H9 (cell line): ENCODE data around the gene SPATA6L. TPM values are rescaled to one million over a fixed set of nuclear protein-coding genes. Genes with fewer than 3 reads are reported as not detected.

Source experiments
- DNase-seq: peaks from one replicate; pipeline ENCODE4 v3.0.0-alpha.2; 2017
- H2AFZ ChIP-seq: one replicate; pipeline ENCODE4 v1.6.1; 2013; ENCODE audit warnings: mild to moderate bottlenecking, low read length, control low read depth, moderate library complexity
- H2AK5ac ChIP-seq: 2 replicates; pipeline ENCODE4 v1.6.1; 2013; ENCODE audit warnings: low read length, control low read depth, mixed read lengths; ENCODE audit not compliant: insufficient read length
- H2BK120ac ChIP-seq: one replicate; pipeline ENCODE4 v1.6.1; 2013; ENCODE audit warnings: low read depth, mild to moderate bottlenecking, low read length, control low read depth, inconsistent platforms; ENCODE audit not compliant: poor library complexity, severe bottlenecking
- H2BK12ac ChIP-seq: 2 replicates; pipeline ENCODE4 v1.6.1; 2013; ENCODE audit warnings: low read length, control low read depth, mixed read lengths, low read depth; ENCODE audit not compliant: insufficient read length
- H2BK15ac ChIP-seq: 2 replicates; pipeline ENCODE4 v1.6.1; 2013; ENCODE audit warnings: low read depth, low read length, control low read depth
- H2BK20ac ChIP-seq: one replicate; pipeline ENCODE4 v1.6.1; 2013; ENCODE audit warnings: low read depth, mild to moderate bottlenecking, low read length, control low read depth, inconsistent platforms; ENCODE audit not compliant: poor library complexity, severe bottlenecking
- H2BK5ac ChIP-seq: 2 replicates; pipeline ENCODE4 v1.6.1; 2013; ENCODE audit warnings: low read length, control low read depth, mixed read lengths; ENCODE audit not compliant: insufficient read length
- H3K14ac ChIP-seq: 2 replicates; pipeline ENCODE4 v1.6.1; 2013; ENCODE audit warnings: low read length, control low read depth; ENCODE audit not compliant: insufficient read depth
- H3K18ac ChIP-seq: 2 replicates; pipeline ENCODE4 v1.6.1; 2013; ENCODE audit warnings: low read depth, mild to moderate bottlenecking, mixed read lengths, low read length, control low read depth; ENCODE audit not compliant: insufficient read length
- H3K23ac ChIP-seq: 2 replicates; pipeline ENCODE4 v1.6.1; 2013; ENCODE audit warnings: low read length, control low read depth, mixed read lengths, low read depth; ENCODE audit not compliant: insufficient read length
- H3K23me2 ChIP-seq: 2 replicates; pipeline ENCODE4 v1.6.1; 2013; ENCODE audit warnings: low read depth, mild to moderate bottlenecking, mixed read lengths, low read length, control low read depth; ENCODE audit not compliant: insufficient read length, poor library complexity, severe bottlenecking
- H3K27ac ChIP-seq: 2 replicates; pipeline ENCODE4 v1.5.1; 2013; ENCODE audit warnings: low read length, control low read depth, mixed read lengths, low read depth; ENCODE audit not compliant: insufficient read length
- H3K27me3 ChIP-seq: 2 replicates; pipeline ENCODE4 v1.6.1; 2013; ENCODE audit warnings: low read length, control low read depth, inconsistent platforms; ENCODE audit not compliant: insufficient read depth
- H3K4ac ChIP-seq: 2 replicates; pipeline ENCODE4 v1.6.1; 2013; ENCODE audit warnings: low read depth, mild to moderate bottlenecking, control low read depth, inconsistent platforms, low read length, moderate library complexity
- H3K4me1 ChIP-seq: 2 replicates; pipeline ENCODE4 v1.6.1; 2013; ENCODE audit warnings: low read length, control low read depth, inconsistent platforms; ENCODE audit not compliant: insufficient read depth
- H3K4me2 ChIP-seq: 2 replicates; pipeline ENCODE4 v1.6.1; 2013; ENCODE audit warnings: low read length, control low read depth, mixed read lengths; ENCODE audit not compliant: insufficient read length, insufficient read depth
- H3K56ac ChIP-seq: 2 replicates; pipeline ENCODE4 v1.6.1; 2013; ENCODE audit warnings: low read depth, mild to moderate bottlenecking, mixed read lengths, low read length, control low read depth; ENCODE audit not compliant: insufficient read length
- H3K79me1 ChIP-seq: 2 replicates; pipeline ENCODE4 v1.6.1; 2013; ENCODE audit warnings: low read depth, mild to moderate bottlenecking, moderate library complexity, low read length, control low read depth, inconsistent platforms; ENCODE audit not compliant: insufficient read depth, poor library complexity, severe bottlenecking
- H3K79me2 ChIP-seq: 2 replicates; pipeline ENCODE4 v1.6.1; 2013; ENCODE audit warnings: low read length, control low read depth, inconsistent platforms; ENCODE audit not compliant: insufficient read depth
- H3K9ac ChIP-seq: 2 replicates; pipeline ENCODE4 v1.6.1; 2013; ENCODE audit warnings: low read length, control low read depth, mixed read lengths; ENCODE audit not compliant: insufficient read length; ENCODE audit errors: extremely low read depth
- H3K9me3 ChIP-seq: one replicate; pipeline ENCODE4 v1.6.1; 2013; ENCODE audit warnings: low read depth, low read length, inconsistent platforms; ENCODE audit not compliant: control insufficient read depth
- H3T11ph ChIP-seq: one replicate; pipeline ENCODE4 v1.6.1; 2013; ENCODE audit warnings: mild to moderate bottlenecking, low read length, control low read depth, inconsistent platforms
- H4K20me1 ChIP-seq: one replicate; pipeline ENCODE4 v1.6.1; 2013; ENCODE audit not compliant: control insufficient read depth, insufficient read length, insufficient read depth
- H4K5ac ChIP-seq: 2 replicates; pipeline ENCODE4 v1.6.1; 2013; ENCODE audit warnings: low read depth, mild to moderate bottlenecking, mixed read lengths, low read length, control low read depth; ENCODE audit not compliant: insufficient read length
- H4K8ac ChIP-seq: replicated peaks from 2 replicates; pipeline ENCODE4 v1.6.1; 2013; ENCODE audit warnings: low read length, control low read depth, mixed read lengths, low read depth; ENCODE audit not compliant: insufficient read length
- H4K91ac ChIP-seq: 2 replicates; pipeline ENCODE4 v1.6.1; 2013; ENCODE audit warnings: low read depth, mild to moderate bottlenecking, moderate library complexity, mixed read lengths, low read length, control low read depth; ENCODE audit not compliant: insufficient read length
- H3K27ac Mint-ChIP-seq, 3 experiments: 2 replicates in 2 of 3; 3 replicates in 1 of 3; pipeline ENCODE4 v1.8.0; 2020 to 2021; ENCODE audit warnings: mixed read lengths in 3 of 3, mild to moderate bottlenecking in 1 of 3, moderate library complexity in 1 of 3
- H3K27me3 Mint-ChIP-seq: 2 replicates; pipeline ENCODE4 v1.8.0; 2021; ENCODE audit warnings: low read depth, mild to moderate bottlenecking, moderate library complexity, mixed read lengths
- H3K36me3 Mint-ChIP-seq, 3 experiments: 2 replicates in 2 of 3; 3 replicates in 1 of 3; pipeline ENCODE4 v1.8.0; 2020 to 2021; ENCODE audit warnings: low read depth in 3 of 3, mixed read lengths in 3 of 3; ENCODE audit not compliant: insufficient read depth in 1 of 3
- H3K4me1 Mint-ChIP-seq, 2 experiments: 2 replicates each; pipeline ENCODE4 v1.8.0; 2020; ENCODE audit warnings: mixed read lengths in 2 of 2
- H3K4me3 Mint-ChIP-seq, 2 experiments: 2 replicates in 1 of 2; 3 replicates in 1 of 2; pipeline ENCODE4 v1.8.0; 2020 to 2021; ENCODE audit warnings: mild to moderate bottlenecking in 2 of 2, mixed read lengths in 2 of 2, moderate library complexity in 1 of 2
- H3K9me3 Mint-ChIP-seq, 2 experiments: 2 replicates in 1 of 2; 3 replicates in 1 of 2; pipeline ENCODE4 v1.8.0; 2020; ENCODE audit warnings: mild to moderate bottlenecking in 2 of 2, mixed read lengths in 2 of 2, moderate library complexity in 1 of 2
- total RNA-seq: library from RNA; stranded (reverse); gene quantifications from 2 replicates; pipeline ENCODE4 v1.2.1, GENCODE V29; 2021
- TF ChIP-seq, protein P1 (sequence below): fragments of 200-600 bp; sonication (generic); conservative IDR thresholded peaks from 3 replicates; pipeline ENCODE4 v1.8.0; 2021; ENCODE audit warnings: antibody characterized with exemption, mild to moderate bottlenecking

The SPATA6L gene
- total RNA-seq, 1 experiment from 2014 or later, result 0.87 TPM

DNA sequence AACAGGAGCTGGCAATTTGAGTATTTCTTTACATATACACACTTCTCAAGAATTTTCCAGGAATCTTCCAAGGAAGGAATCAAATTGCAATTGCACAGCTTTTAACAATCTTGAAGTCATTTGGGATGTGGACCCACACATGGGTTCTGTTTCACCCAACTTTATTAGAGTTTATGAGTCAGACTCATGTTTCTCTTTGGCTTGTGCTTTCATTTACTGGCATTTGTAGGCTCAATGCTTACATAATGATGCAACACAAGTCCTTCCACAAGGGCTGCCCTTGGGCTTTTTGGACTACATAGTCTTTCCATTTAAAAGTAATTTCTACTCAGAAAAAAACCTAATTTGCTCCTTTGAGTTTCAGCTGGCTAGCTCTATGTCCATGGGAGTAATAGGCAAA, 8.5 kb upstream of the SPATA6L start:
- Histone ChIP-seq H3K4me1 (0 out of 2 replicates have a peak, but pooled peaks cover 6% of the 10 kb centered on the region), H3K56ac (no peak overlapping the region), H3K23ac (no peak overlapping the region), H3K14ac (no peak overlapping the region), H2BK12ac (no peak overlapping the region), H3K9me3 (no peaks in the 10 kb centered on the region), H3K23me2 (peaks cover 2% of the 10 kb centered on the region), H2BK20ac (no peak overlapping the region), H3T11ph (no peak overlapping the region), H2BK15ac (no peak overlapping the region), H2AK5ac (no peak overlapping the region), H3K27me3 (no peaks in the 10 kb centered on the region), H4K5ac (no peak overlapping the region), H3K79me1 (no peaks in the 10 kb centered on the region), H2AFZ (no peak overlapping the region), H3K27ac (no peak overlapping the region), H4K20me1 (no peaks in the 10 kb centered on the region), H2BK120ac (no peak overlapping the region), H3K4me2 (no peak overlapping the region), H3K18ac (no peak overlapping the region), H3K4ac (no peak overlapping the region), H3K9ac (no peak overlapping the region), H2BK5ac (no peak overlapping the region), H4K8ac (no peak overlapping the region), H4K91ac (no peak overlapping the region), H3K79me2 (no peaks in the 10 kb centered on the region)
- no peak for DNase-seq
- Mint-ChIP-seq H3K9me3 (no peaks in the 10 kb centered on the region), H3K4me1 (peaks cover 6 to 8% of the 10 kb centered on the region in 2 experiments), H3K36me3 (no peaks in the 10 kb centered on the region), H3K27me3 (no peaks in the 10 kb centered on the region; the same call in 1 of the 2 replicates), H3K27ac (no peak overlapping the region), H3K4me3 (no peak overlapping the region)
- TF ChIP-seq, protein P1, sequence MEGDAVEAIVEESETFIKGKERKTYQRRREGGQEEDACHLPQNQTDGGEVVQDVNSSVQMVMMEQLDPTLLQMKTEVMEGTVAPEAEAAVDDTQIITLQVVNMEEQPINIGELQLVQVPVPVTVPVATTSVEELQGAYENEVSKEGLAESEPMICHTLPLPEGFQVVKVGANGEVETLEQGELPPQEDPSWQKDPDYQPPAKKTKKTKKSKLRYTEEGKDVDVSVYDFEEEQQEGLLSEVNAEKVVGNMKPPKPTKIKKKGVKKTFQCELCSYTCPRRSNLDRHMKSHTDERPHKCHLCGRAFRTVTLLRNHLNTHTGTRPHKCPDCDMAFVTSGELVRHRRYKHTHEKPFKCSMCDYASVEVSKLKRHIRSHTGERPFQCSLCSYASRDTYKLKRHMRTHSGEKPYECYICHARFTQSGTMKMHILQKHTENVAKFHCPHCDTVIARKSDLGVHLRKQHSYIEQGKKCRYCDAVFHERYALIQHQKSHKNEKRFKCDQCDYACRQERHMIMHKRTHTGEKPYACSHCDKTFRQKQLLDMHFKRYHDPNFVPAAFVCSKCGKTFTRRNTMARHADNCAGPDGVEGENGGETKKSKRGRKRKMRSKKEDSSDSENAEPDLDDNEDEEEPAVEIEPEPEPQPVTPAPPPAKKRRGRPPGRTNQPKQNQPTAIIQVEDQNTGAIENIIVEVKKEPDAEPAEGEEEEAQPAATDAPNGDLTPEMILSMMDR, result no peak
